Hematopoietic multipotent progenitor cell treated with erythropoietin and hydrocortisone succinate and interleukin-3 and kit ligand, for 4 days (in vitro differentiated cells): ENCODE data around the gene ASTN2.
"Not testable (repeated sequence)": the region's sequence is repeated elsewhere in the genome, so short reads cannot be mapped to it uniquely, and the experiment has no call there.

ENCODE experiments used
- DNase-seq: peaks from one replicate; pipeline ENCODE4 v3.0.0-alpha.2; 2015

ASTN2 gene

DNA sequence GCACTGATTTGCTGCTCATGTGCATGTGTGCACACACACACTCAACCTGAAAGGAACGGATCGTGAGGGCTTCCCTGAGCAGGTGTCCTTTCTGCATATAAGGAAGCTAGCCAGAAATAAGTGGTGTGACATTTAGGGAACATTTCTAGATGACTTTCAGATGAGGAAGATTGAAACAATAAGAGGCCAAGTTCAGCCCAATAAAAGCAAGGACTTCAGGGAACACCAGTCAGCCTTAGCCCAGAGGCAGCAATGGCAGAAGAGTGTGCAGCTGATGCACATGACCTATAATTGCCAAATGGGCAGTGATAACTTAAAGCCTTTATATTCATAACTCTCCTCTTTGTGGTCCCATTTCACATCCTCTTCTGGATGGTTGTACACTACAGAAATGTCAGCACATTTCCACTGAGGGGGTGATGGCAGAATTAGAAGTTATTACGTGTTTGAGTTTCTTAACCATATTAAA lies 472.2 kb downstream of the ASTN2 start:
- no peak for DNase-seq

DNA sequence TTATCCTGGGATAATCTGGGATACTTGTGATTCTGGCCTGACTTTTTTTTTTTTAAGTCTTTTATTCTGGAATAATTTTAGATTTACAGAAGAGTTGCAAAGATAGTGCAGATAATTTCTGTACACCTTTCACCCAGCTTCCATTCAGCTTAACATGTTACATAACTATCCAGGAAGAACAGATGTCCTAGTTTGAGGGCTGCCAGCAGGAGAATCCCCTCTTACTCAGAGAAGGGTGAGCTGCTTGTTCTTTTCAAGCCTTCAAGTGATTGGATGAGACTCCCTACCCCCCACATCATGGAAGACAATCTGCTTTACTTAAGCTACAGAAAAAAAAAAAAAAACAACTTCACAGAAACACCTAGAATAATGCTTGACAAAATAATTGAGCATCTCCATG lies 473.6 kb downstream of the ASTN2 start:
- DNase-seq, result no peak

DNA sequence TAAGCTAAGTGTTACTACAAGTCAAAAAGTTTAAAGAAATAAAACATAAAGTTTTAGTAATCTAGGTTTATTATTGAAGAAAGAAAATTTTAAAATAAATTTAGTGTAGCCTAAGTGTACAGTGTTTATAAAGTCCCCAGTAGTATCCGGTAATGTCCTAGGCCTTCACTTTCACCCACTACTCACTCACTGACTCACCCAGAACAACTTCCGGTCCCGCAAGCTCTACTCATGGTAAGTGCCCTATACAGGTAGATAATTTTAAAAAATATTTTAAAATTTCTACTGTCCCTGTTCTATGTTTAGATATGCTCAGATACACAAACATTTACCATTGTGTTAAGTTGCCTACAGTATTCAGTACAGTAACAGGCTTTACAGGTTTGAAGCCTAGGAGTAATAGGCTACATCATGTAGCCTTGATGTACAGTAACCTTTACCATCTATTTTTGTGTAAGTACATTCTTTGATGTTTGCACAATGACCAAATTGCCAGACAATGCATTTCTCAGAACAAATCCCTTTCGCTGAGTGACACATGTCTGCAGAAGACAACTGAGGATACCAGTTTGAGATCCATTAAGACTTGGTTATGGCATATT lies 474.1 kb downstream of the ASTN2 start:
- DNase-seq, result no peak

DNA sequence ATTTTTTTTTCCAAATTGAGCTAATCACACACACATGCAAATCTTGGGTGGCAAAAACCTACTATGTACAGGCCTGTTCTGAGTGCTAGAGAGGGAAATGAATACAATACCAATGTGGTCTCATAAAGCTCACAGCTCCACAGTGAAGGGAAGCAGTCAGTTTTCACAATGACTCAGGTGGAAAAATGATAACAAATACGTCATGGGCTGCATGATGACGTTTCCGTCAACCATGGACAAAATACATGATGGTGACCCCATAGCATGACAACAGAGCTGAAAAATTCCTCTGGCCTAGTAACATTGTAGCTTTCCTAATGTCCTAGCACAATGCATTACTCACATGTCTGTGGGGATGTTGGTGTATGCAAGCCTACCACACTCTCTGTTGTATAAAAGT lies 475.2 kb downstream of the ASTN2 start:
- no peak for DNase-seq

DNA sequence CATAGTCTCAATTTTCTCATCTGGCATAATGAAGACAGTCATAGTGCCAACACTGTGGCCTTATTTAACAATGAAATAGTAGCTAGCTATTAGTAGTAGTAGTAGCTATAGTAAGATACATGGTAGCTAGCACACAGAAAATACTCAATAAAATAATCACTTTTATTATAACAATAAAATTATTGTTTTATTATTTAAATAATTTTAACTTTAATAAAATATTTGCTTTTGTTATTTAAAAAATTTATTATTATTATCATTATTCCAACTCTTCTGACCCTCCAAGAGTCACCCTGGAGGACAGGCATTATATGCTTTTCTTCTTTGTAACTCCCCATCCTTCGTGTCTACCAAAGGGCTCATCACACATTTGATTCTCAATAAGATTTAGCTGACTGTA lies 475.7 kb downstream of the ASTN2 start:
- no peak for DNase-seq

DNA sequence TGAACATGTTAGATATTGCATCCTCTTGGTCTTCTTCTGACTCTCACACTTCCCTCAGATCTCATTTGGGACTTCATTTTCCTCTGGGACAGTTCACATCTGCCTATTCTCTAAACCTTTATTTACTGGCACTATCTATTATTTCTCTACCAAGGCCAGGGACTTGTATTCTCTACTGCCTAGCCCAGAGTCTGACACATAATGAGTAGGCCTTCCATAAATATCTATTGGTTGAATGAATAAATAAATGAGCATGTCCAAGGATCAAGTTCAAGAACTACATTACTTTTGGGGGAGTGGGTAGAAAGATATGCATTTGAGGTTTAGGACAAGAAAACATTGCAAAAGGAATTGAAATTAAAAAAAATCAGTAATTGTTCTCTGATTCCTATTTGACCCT lies 477.5 kb downstream of the ASTN2 start:
- no peak for DNase-seq

DNA sequence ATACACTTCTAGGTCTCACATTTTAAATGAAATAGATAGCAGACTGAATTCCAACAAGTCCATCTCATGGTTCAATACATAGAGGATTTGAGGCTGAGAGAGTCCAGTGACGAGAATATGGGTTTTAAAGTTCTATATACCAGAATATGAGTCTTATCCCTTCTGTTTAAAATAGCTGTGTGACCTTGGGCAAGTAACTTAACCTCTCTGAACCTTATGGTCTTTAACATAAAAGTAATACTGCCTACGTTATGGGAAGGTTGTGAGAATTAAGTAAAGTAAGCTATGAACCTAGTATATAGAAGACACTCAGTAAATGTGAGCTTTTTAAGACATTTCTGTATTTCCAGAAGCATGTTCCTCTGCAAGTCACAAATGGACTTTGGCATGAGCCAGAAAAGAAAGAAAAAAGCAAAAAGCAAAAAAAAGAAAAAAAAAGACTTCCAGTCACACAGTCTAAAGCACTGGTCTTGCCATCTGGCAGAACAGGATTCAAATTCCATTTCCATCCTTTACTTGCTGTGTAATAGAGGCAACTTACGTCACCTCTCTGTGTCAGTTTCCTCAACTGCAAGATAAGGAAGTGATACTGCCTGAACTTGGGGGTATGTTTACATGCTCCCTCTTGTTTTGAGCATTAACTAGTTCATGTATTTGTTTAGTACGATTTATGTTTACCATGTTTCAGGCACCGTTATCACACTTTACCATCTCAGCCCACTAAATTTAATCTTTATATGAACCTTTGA lies 479.5 kb downstream of the ASTN2 start:
- no peak for DNase-seq

DNA sequence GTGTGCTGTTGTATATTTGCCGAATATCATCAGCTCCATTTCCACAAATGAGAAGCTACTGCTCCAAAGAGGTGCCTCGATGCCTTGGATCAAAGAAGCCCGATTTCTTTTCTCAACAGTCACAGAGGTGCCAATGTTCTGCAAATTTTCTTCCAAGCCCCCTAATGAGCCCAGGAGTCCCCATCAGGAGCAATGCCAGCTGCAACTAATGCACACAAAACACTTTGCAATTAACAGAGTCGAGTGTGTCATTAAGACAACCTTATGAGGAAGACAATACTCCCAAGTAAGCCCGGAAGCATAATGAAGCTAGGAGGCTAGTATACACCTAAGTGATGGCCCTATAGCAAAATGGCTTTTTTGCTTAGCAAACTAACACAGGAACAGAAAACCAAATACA lies 480.7 kb downstream of the ASTN2 start:
- DNase-seq, result no peak

DNA sequence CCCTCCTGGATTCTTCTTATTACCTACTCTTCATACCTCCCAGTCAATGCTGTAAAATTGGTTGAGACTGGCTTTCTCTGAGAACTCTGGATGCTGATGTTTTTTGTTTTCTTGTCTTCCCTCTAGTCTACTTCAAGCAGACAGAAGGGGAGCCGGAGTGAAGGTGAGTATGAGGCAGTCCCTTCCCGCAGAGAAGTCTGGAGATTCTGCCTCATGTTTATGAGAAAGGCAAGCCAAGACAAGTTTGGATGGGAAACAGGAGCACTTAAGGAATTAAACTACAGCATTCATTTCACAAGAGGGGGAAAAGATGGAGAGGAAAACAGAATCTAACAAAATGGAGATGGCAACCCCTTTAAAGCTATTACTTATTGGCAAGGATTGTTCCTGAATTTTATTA lies 481.6 kb downstream of the ASTN2 start:
- DNase-seq, result no peak

DNA sequence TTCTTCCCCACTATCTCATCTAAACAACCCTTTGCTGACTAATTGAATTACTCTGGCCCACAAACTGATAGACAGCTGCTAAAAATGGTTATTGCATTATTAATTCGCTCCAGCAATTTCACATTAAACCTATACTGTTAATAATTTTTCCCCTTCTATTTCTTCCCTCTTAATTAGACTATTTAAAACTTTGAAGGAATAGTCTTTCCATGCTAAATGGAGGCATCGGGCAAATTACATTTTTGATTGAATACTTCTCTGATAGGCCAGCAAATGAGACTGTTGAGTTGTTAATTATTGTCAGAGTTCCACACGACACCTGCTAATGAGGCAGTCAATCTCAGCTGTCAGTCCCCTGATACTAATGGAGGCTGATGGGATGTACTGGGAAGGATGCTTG lies 485.2 kb downstream of the ASTN2 start:
- DNase-seq, result no peak

DNA sequence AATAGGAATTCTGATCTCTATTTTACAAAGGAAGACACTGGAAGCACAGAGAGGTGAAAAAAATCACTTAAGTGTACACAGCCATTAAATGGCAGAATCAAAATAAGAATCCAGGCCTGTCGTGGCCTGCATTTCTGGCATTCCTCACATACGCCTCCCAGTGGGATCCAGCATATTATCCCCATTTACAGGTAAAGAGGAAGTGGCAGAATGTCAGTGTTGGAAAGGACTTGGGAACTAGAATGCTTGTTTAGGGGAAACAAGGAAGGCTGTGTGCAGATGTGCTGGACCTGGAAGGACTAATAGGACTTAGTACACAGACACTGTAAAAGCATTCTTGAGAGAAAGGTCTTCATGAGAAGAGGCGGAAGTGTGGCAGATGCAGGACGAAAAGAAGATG lies 486.0 kb downstream of the ASTN2 start:
- no peak for DNase-seq

DNA sequence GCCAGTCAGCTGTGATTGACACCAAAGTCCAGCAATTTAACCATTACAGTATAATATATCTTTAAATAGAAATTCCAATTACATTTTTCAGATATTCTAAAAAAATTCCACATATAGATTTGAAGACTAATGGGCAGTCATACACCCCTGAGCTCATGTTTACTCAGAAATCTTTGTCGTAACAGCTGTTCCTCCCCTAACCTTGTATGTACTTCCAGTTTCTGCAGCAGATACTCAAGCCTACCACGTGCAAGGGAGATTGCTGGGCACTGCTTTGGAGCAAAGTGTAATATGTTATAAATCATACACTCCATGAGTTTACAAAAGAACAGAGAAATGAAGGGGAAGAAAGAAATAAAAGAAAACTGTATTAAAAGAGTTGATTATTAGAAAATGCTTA lies 486.6 kb downstream of the ASTN2 start:
- no peak for DNase-seq

DNA sequence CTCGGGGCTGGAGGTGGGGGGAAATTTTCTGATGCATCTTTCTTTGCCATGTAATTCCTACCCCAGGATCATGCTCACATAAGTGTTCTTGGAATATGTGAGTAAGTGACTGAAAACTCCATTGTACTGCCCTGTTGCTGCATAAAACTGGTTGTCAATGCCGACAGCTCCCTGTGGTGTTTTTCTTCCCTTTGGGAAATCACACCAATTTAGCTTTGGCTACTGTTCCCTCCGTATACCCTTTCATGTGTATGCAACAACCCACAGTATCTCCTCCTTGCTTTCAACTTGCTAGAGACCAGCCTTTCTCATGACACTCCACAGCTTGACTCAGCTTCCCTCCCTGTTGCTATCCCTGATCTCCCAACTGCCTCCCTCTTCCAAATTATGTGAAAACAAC lies 487.1 kb downstream of the ASTN2 start:
- DNase-seq, result no peak

DNA sequence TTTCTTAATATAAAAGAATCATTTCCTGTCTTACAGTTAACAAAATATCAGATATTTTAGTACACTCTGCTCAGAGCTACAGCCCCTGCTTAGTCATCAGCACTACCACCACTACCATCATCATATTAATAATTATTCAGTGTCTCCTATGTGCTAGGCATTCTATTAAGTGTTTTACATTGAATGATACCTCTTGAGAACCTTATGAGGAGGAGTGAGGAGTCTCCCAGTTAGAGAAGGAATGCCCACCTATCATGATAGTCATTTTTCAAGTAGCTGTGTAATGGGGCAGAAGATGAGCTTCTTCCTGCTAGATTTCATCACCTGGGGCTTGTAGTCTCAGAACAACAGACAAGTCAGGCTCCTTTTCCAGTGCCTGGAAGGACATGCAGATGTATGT lies 489.7 kb downstream of the ASTN2 start:
- no peak for DNase-seq

DNA sequence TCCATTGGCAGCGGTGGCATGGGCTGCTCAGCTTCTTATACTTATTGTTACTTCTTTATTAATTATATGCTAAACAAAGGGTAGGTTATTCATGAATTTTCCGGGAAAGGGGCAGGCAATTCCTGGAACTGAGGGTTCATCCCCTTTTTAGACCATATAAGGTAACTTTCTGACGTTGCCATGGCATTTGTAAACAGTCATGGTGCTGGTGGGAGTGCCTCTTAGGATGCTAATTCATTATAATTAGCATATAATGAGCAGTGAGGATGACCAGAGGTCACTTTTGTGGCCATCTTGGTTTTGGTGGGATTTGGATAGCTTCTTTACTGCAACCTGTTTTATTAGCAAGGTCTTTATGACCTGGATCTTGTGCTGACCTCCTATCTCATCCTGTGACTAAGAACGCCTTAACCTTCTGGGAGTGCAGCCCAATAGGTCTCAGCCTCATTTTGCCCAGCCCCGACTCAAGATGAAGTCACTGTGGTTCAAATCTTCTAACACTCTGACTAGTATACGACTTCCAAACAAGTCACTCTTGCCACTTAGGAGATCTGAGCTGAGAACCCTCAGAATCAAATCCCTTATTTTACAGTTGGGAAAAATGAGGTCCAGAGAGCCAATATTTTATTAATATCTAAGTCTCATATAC lies 490.3 kb downstream of the ASTN2 start:
- no peak for DNase-seq

DNA sequence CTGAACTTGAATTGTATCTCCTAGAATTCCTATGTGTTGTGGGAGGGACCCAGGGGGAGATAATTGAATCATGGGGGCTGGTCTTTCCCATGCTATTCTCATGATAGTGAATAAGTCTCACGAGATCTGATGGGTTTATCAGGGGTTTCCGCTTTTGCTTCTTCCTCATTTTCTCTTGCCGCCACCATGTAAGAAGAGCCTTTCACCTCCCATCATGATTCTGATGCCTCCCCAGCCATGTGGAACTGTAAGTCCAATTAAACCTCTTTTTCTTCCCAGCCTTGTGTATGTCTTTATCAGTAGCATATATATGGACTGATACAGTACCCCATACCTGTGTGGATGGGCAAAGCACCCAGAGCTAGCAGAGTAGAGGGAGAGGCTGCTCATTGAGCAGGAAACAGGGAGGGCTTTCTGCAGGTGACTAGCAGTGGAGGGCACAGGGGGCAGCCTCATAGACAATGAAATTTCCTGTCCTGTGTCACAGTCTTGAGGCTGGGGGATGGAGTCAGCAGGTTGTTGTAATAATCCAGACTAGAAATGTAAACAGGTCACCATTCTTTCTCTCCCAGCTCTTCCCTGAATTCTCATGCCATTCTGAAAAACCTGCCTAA lies 496.9 kb downstream of the ASTN2 start:
- not testable (repeated sequence) for DNase-seq

DNA sequence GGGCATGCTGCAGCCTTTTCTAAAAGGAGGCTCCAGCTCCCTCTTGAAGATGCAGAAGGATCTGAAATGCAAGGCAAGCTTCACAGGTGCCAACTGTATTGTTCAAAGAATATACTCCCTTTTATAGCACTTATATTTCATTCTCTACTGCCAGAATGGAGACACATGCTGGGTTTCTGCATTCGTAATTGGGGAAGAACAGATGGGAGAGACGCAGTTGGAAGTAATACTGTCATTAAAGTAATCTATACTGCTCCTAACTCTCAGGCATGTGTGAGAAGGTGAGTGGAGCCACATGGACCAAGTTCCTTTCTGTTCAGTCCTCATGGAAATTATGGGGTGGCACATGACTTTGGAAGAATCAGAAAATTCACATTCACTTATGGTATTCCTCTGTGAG lies 501.3 kb downstream of the ASTN2 start:
- no peak for DNase-seq

DNA sequence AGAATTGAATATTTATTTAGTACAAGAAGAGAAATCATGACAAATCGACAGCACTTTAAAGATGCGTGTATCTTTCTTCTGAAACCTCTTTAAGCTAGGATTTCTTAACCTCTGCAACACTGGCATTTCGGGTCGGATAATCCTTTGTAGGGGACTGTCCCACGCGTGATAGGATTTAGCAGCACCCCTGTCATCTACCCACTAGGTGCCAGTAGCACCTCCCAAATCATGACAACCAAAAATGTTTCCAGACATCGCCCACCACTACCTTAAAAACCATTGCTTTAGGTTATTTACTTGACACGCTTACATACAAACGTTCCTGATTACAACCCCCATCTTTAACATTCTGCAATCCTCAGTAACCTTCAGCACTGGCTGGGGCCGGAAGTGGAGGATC lies 504.7 kb downstream of the ASTN2 start:
- DNase-seq, result no peak

DNA sequence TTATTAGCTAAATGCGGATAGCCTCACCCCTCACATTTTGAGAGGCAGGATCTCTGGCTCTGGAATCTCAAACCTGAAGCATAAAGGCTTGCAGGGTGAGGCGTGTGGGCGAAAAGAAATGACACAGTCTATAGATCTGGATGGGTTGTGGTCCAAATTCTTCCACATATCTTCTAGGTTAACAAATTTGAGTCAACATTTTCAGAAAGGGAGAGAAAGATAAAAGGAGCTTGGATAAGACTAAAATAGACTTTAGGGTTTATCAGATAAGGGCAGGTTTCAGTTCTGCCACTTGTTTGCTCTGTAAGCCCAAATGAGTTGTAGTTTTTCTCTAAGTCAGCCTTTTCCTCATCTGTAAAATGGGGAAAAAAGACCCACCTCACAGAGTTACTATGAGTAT lies 506.9 kb downstream of the ASTN2 start:
- DNase-seq, result no peak

DNA sequence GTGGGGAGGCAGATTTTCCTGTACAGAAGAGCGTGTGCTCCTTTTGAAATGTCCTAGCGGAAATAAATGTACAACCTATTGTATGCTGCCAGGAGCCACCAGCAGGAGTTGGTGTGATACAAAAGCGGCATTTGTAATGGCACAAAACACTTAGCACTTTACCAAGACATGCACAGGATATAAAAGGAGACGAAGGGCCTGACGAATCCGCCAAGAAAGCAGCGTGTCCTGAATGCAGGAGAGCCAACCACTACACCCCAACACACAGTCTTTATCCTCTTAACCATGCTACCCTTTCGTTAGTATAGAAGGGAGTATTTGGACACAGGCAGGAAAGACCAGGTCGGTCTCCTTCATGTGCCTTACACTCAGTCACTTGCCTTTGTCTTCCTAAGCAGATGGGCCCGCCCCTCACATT lies 509.7 kb downstream of the ASTN2 start:
- no peak for DNase-seq

DNA sequence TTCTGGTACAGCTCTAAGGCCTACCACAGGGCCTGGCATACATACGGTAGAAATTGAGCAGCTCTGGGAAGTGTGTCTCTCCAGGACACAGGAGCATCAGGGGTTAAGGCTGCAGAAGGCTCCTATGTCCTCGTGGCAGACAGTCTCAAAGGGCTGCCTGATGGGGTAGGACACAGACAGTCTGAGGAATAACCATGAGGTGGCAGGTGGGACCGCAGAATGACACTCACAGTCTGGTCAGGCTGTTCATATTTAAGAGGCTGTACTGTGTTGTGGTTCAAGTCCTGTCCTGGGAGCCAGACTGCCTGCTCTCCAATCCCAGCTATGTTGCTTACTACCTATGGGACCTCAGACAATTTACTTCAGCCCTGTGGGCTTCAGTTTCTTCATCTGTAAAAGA lies 510.7 kb downstream of the ASTN2 start:
- DNase-seq, result no peak

DNA sequence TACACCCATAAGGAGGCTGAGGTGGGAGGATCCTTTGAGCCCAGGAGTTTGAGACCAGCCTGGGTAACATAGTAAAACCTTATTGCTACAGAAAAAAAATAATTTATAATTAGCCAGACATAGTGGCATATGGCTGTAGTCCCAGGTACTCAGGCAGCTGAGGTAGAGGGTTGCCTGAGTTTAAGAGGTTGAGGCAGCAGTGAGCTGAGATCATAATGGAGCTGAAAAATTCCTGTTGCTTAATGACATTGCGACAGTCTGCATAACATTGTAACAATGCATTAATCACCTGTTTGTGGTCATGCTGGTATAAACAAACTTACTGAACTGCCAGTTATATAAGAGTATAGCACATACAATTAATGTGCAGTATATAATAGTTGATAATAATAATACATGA lies 513.6 kb downstream of the ASTN2 start:
- no peak for DNase-seq

DNA sequence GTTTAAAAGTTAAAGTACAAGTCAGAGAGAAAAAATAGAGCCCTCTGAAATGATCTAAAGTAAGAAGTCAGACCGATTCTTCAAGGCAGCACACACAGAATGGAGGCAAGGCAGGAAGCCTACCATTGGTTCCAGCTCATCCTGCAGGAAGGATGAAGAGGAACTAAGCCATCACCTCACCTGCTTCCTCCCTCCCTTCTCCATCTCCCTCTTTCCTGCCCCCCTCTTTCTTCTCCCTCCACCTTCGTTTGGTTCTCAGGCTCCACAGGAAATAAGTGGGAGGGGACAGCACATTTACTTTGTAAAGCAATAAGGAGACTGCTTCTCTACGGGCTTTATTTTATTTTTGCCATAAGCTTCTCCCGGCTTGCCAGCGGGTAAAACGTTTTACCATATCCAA lies 514.3 kb downstream of the ASTN2 start:
- DNase-seq, result no peak

DNA sequence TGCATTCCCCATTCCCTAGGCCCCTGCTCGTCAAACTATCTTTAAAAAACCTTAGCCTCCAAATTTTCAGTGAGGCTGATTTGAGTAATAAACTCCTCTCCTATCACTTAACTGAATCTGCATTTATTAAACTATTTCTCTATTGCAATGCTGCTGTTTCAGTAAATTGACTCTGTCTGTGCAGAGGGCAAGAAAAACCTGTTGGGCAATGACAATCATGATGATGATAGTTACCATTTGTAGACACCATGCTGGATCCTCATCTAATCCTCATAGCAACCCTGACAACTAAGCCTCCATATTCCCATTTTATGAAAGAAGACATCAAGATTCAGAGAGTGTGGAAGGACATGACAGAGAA lies 514.9 kb downstream of the ASTN2 start:
- no peak for DNase-seq
